Skeletal muscle tissue (tissue), 4 donors: Measurements from ENCODE around the gene SLC37A1. TPM values are rescaled to one million over a fixed set of nuclear protein-coding genes. Genes with fewer than 3 reads are reported as not detected.

Experiments used
- H3K27ac ChIP-seq: one replicate; pipeline ENCODE4 v1.7.0; 2013; ENCODE audit warnings: mild to moderate bottlenecking, low read depth, low read length, inconsistent platforms
- H3K27me3 ChIP-seq, 3 donors: one replicate each; pipeline ENCODE4 v1.7.0; 2013; ENCODE audit warnings: low read length in 3 of 3; ENCODE audit not compliant: control insufficient read depth in 3 of 3, insufficient read depth in 3 of 3
- H3K36me3 ChIP-seq, 3 donors: one replicate each; pipeline ENCODE4 v1.7.0; 2013; ENCODE audit warnings: low read length in 3 of 3; ENCODE audit not compliant: control insufficient read depth in 3 of 3, insufficient read depth in 3 of 3
- H3K4me1 ChIP-seq, 3 donors: one replicate each; pipeline ENCODE4 v1.7.0; 2013; ENCODE audit warnings: low read length in 3 of 3, mild to moderate bottlenecking in 3 of 3; ENCODE audit not compliant: control insufficient read depth in 3 of 3, insufficient read depth in 3 of 3
- H3K4me3 ChIP-seq, 3 donors: one replicate each; pipeline ENCODE4 v1.7.0; 2013; ENCODE audit warnings: low read length in 3 of 3
- H3K9ac ChIP-seq, 3 donors: one replicate each; pipeline ENCODE4 v1.7.0; 2013; ENCODE audit warnings: low read length in 3 of 3, mild to moderate bottlenecking in 3 of 3, moderate library complexity in 2 of 3, low read depth in 1 of 3
- H3K9me3 ChIP-seq, 3 donors: one replicate each; pipeline ENCODE4 v1.7.0; 2013; ENCODE audit warnings: low read length in 3 of 3; ENCODE audit not compliant: control insufficient read depth in 3 of 3
- total RNA-seq: library from RNA; depleted of rRNA; stranded (reverse); fragments of >200 nt; gene quantifications from one replicate; pipeline ENCODE4 v1.2.3, GENCODE V29; 2014
- donor health status: Osteomylitis.

SLC37A1 gene
- total RNA-seq, 1 donor from 2014 or later: 2.1 TPM

GRCh38 chr21:42533306-42533962, 19.8 kb downstream of the SLC37A1 start:
- Histone ChIP-seq H3K9me3 (no peaks in the 10 kb centered on the region), H3K36me3 (peaks cover 7 to 11% (median 10%) of the 10 kb centered on the region in 3 donors), H3K4me3 (peak overlapping the region; percentile 47 to 55 (median 54)), H3K9ac (peak overlapping the region; percentile 58 to 81 (median 74)), H3K27me3 (no peaks in the 10 kb centered on the region), H3K4me1 (peaks cover 38 to 76% (median 71%) of the 10 kb centered on the region in 3 donors), H3K27ac (peak overlapping the region; percentile 98)

DNA sequence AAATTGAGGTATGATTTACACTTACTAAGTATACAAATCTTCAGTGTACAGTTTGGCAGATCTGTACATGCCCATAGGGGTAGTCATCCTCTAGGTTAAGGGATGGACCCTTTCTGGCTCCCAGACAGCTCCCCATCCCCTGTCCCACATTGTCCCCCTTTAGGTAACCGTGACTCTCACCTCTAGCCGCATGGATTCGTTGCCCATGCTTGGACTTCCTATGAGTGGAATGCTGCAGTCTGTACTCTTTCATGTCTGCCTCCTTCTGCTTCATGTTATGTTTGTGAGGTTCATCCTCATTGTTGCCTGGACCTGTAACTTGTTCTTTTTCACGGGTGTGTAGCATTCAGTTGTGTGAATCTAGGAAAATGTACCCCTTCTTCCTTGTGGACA, 20.3 kb downstream of the SLC37A1 start:
- Histone ChIP-seq H3K4me1 (peaks cover 38 to 73% (median 73%) of the 10 kb centered on the region in 3 donors), H3K9ac (peak overlapping the region in 2 of 3 donors; percentile 51 to 74), H3K4me3 (peak overlapping the region in 1 of 3 donors; percentile 55), H3K27ac (peak overlapping the region; percentile 98), H3K9me3 (no peaks in the 10 kb centered on the region), H3K27me3 (no peaks in the 10 kb centered on the region), H3K36me3 (peaks cover 7 to 11% (median 10%) of the 10 kb centered on the region in 3 donors)

DNA sequence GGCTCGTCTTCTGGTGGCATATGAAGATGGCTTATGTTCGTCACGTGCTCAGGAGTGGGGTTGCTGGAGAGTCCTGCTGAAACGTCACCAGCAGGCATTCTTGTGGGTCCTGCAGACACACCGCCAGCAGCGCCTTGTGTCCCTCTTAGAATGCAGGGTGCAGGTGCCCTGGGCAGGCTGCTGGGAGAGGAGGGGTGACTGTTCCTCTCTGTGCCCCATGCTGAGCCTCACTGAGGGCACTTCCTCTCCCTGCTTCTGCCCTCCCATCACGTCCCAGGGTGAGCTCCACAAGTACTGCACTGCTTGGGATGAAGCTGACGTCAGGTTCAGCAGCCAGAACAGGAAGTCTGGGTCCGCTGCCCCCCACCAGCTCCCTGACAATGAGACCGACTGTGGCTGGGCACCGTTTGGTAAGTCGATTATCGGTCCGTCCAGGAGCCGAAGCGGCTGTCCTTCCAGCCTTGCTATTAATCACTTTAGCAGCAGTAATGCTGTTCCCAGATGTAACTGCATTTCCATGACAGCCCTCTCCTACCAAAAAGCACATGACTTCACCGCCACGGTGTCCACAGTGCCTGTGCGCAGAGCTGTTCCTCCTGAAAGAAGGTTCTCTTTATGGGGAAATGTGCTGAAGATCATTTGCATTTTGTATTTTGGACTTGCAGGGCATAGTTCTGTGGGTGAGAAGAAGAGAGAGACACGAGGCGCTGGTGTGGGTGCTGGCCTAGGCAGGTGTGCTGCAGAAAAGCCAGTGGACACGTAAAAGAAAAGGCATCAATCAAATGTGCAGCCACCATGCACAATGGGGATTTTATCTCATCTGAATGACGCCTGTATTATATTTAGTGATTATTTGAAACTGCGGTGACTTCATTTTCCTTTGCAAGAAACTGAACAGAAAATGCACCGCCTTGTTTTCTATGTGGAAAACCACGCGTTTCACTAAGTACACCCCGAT, 21.0 kb downstream of the SLC37A1 start:
- peak overlapping the region; percentile 98 for H3K27ac ChIP-seq
- peaks cover 11 to 14% (median 13%) of the 10 kb centered on the region in 3 donors for H3K36me3 ChIP-seq
- H3K27me3 ChIP-seq: no peaks in the 10 kb centered on the region
- H3K9ac ChIP-seq: peak overlapping the region in 1 of 3 donors; percentile 74
- H3K4me3 ChIP-seq: peak overlapping the region in 1 of 3 donors; percentile 41
- peaks cover 38 to 71% (median 71%) of the 10 kb centered on the region in 3 donors for H3K4me1 ChIP-seq
- no peaks in the 10 kb centered on the region for H3K9me3 ChIP-seq

- Histone ChIP-seq H3K4me3 (peak overlapping the region in 1 of 3 donors; percentile 35), H3K9ac (peak overlapping the region in 2 of 3 donors; percentile 30 to 50), H3K4me1 (peaks cover 33 to 62% (median 62%) of the 10 kb centered on the region in 3 donors), H3K27me3 (no peaks in the 10 kb centered on the region), H3K9me3 (no peaks in the 10 kb centered on the region), H3K36me3 (peaks cover 13 to 16% (median 14%) of the 10 kb centered on the region in 3 donors), H3K27ac (peak overlapping the region; percentile 34)
Measured at GRCh38 chr21:42535602-42536171, 22.0 kb downstream of the SLC37A1 start.

- peaks cover 27 to 53% (median 53%) of the 10 kb centered on the region in 3 donors for H3K4me1 ChIP-seq
- no peaks in the 10 kb centered on the region for H3K27me3 ChIP-seq
- H3K36me3 ChIP-seq: peaks cover 13 to 17% (median 16%) of the 10 kb centered on the region in 3 donors
- peak overlapping the region in 1 of 3 donors; percentile 54 for H3K9ac ChIP-seq
- H3K4me3 ChIP-seq: no peak overlapping the region
- H3K9me3 ChIP-seq: no peaks in the 10 kb centered on the region
- no peak overlapping the region for H3K27ac ChIP-seq
Measured at GRCh38 chr21:42536601-42537000, 22.9 kb downstream of the SLC37A1 start.

GRCh38 chr21:42537106-42537742, 23.6 kb downstream of the SLC37A1 start:
- no peaks in the 10 kb centered on the region for H3K27me3 ChIP-seq
- peak overlapping the region in 1 of 3 donors; percentile 54 for H3K9ac ChIP-seq
- H3K4me1 ChIP-seq: peaks cover 21 to 47% (median 47%) of the 10 kb centered on the region in 3 donors
- no peak overlapping the region for H3K27ac ChIP-seq
- H3K36me3 ChIP-seq: peaks cover 13 to 18% (median 16%) of the 10 kb centered on the region in 3 donors
- H3K9me3 ChIP-seq: no peaks in the 10 kb centered on the region
- no peak overlapping the region for H3K4me3 ChIP-seq

- no peak overlapping the region for H3K9ac ChIP-seq
- H3K4me1 ChIP-seq: peaks cover 9 to 33% (median 32%) of the 10 kb centered on the region in 3 donors
- H3K36me3 ChIP-seq: peaks cover 22 to 27% (median 25%) of the 10 kb centered on the region in 3 donors
- no peaks in the 10 kb centered on the region for H3K27me3 ChIP-seq
- no peak overlapping the region for H3K27ac ChIP-seq
- no peak overlapping the region for H3K4me3 ChIP-seq
- no peaks in the 10 kb centered on the region for H3K9me3 ChIP-seq
Measured at GRCh38 chr21:42538479-42539275, 25.0 kb downstream of the SLC37A1 start.

GRCh38 chr21:42539342-42539741, 25.7 kb downstream of the SLC37A1 start:
- peaks cover 27 to 31% (median 30%) of the 10 kb centered on the region in 3 donors for H3K36me3 ChIP-seq
- H3K27me3 ChIP-seq: no peaks in the 10 kb centered on the region
- no peak overlapping the region for H3K27ac ChIP-seq
- H3K4me3 ChIP-seq: no peak overlapping the region
- H3K9me3 ChIP-seq: no peaks in the 10 kb centered on the region
- no peak overlapping the region for H3K9ac ChIP-seq
- H3K4me1 ChIP-seq: peaks cover 8 to 28% (median 26%) of the 10 kb centered on the region in 3 donors
